Measurements from ENCODE around the gene CDR2L. TPM values are rescaled to one million over a fixed set of nuclear protein-coding genes. Genes with fewer than 3 reads are reported as not detected.
"Not testable (repeated sequence)": the region's sequence is repeated elsewhere in the genome, so short reads cannot be mapped to it uniquely, and the experiment has no call there.

The CDR2L gene
- total RNA-seq, 4 donors from 2014 or later: 1.3 to 3.6 (median 2.6) TPM

DNA sequence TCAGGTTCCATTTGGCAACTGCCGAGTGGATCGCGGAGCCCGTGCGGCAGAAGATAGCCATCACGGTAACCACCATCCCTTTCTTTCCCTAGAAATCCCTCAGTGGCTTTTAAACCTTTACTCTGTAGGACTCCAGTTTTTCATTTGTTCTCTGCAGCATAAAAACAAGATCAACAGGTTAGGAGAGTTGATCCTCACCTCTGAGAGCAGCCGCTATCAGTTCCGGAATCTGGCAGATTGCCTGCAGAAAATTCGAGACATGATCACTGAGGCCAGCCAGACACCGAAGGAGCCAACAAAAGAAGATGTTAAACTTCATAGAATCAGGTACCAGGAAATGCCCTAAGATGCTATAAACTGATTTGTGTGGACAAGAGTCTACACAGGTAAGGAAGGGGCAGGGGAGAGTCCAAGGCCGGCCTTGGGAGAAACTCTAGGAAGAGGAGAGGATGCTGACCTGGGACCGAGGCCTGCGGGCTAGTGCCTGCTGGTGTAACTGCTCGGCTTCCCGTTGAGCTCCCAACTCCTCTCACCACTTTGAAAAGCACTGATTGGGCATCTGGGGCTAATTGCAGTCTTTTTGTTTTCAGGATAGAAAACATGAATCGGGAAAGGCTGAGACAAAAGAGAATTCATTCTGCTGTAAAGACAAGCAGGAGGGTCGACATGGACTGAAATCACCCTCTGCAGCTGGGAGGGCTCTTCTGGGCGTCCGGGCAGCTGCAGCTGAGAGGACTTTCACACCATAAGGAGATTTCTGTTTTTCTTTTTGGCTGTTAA lies 33.1 kb downstream of the CDR2L start:
- Histone ChIP-seq H3K4me3 (no peak overlapping the region), H3K9me3 (no peaks in the 10 kb centered on the region), H3K27me3 (no peaks in the 10 kb centered on the region), H3K36me3 (peaks cover 0 to 47% of the 10 kb centered on the region in 2 donors), H3K4me1 (no peaks in the 10 kb centered on the region), H3K27ac (no peak overlapping the region)
- no peak for ATAC-seq
- no peak for DNase-seq
- TF ChIP-seq, protein P1, sequence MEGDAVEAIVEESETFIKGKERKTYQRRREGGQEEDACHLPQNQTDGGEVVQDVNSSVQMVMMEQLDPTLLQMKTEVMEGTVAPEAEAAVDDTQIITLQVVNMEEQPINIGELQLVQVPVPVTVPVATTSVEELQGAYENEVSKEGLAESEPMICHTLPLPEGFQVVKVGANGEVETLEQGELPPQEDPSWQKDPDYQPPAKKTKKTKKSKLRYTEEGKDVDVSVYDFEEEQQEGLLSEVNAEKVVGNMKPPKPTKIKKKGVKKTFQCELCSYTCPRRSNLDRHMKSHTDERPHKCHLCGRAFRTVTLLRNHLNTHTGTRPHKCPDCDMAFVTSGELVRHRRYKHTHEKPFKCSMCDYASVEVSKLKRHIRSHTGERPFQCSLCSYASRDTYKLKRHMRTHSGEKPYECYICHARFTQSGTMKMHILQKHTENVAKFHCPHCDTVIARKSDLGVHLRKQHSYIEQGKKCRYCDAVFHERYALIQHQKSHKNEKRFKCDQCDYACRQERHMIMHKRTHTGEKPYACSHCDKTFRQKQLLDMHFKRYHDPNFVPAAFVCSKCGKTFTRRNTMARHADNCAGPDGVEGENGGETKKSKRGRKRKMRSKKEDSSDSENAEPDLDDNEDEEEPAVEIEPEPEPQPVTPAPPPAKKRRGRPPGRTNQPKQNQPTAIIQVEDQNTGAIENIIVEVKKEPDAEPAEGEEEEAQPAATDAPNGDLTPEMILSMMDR (IDR thresholded peaks at IDR 0.05 in 4 of 5, conservative IDR thresholded peaks at IDR 0.05 in 1 of 5): no peak
- TF ChIP-seq POLR2A (IDR thresholded peaks at IDR 0.05): no peak
- intact Hi-C loops (cut with DNase I; ENCODE audit: low total_unique reads) (no loop called here), in situ Hi-C loops (cut with MboI; ENCODE audit: low sequenced_read_pairs in 4 of 4) (no loop called here)

DNA sequence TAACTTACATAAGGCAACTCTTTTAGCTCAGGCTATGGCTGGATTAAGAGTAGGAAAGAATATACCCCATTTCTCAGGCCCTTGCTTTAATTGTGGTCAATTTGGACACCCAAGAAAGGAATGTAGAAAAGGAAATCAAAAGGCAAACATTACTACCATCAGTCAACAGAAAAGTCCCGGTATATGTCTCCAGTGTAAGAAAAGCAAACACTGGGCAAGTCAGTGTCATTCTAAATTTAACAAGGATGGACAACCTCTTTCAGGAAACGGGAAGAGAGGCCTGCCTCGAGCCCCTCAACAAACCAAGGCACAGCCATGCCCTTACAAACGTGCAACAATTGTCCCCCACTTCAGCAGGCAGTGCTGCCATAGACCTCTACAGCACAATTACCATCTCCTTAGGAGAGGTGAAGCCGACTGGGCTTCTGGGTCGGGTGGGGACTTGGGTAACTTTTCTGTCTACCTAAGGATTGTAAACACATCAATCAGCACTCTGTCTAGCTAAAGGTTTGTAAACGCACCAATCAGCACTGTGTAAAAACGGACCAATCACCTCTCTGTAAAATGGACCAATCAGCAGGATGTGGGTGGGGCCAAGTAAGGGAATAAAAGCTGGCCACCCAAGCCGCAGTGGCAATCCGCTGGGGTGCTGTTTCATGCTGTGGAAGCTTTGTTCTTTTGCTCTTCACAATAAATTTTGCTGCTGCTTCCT lies 37.4 kb downstream of the CDR2L start:
- intact Hi-C loops (cut with DNase I; ENCODE audit: low total_unique reads): no loop called here
- TF ChIP-seq POLR2A (IDR thresholded peaks at IDR 0.05): no peak
- TF ChIP-seq, protein P1 (IDR thresholded peaks at IDR 0.05 in 4 of 5, conservative IDR thresholded peaks at IDR 0.05 in 1 of 5): no peak
- ATAC-seq (no peak), DNase-seq (no peak)
- Histone ChIP-seq H3K27me3 (no peaks in the 10 kb centered on the region), H3K4me1 (no peaks in the 10 kb centered on the region), H3K9me3 (no peaks in the 10 kb centered on the region), H3K27ac (no peak overlapping the region), H3K36me3 (peaks cover 0 to 35% of the 10 kb centered on the region in 2 donors), H3K4me3 (no peak overlapping the region)
- in situ Hi-C loops (cut with MboI; ENCODE audit: low sequenced_read_pairs in 4 of 4): no loop called here

DNA sequence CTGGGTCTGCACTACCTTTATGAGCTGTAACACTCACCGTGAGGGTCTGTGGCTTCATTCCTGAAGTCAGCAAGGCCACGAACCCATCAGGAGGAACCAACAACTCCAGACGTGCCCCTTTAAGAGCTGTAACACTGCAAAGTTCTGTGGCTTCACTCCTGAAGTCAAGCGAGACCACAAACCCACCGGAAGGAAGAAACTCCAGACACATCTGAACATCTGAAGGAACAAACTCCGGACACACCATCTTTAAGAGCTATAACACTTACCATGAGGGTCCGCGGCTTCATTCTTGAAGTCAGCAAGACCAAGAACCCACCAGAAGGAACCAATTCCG lies 37.9 kb downstream of the CDR2L start:
- H3K27me3 ChIP-seq; in situ Hi-C loops (cut with MboI; ENCODE audit: low sequenced_read_pairs in 4 of 4); H3K9me3 ChIP-seq; DNase-seq; H3K4me1 ChIP-seq; H3K4me3 ChIP-seq; H3K27ac ChIP-seq; ATAC-seq; intact Hi-C loops (cut with DNase I; ENCODE audit: low total_unique reads): not testable (repeated sequence)
- peaks cover 0 to 32% of the 10 kb centered on the region in 2 donors for H3K36me3 ChIP-seq

DNA sequence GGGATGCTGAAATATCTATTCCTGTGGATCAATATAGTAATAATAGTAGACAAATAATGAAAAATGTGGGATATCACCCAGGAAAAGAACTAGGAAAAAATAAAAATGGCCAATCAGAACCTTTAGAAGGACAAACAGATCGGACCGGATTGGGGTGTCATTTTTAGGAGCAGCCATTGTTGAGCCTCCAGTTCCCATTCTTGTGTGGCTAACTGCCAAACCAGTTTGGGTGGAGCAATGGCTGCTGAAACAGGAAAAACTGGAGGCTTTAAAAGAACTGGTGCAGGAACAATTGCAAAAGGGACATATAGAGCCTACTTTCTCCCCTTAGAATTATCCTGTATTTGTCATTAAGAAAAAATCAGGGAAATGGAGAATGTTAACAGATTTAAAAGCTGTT lies 39.2 kb downstream of the CDR2L start:
- H3K27me3 ChIP-seq; H3K9me3 ChIP-seq; ATAC-seq; in situ Hi-C loops (cut with MboI; ENCODE audit: low sequenced_read_pairs in 4 of 4); intact Hi-C loops (cut with DNase I; ENCODE audit: low total_unique reads); DNase-seq; H3K27ac ChIP-seq; H3K4me3 ChIP-seq; H3K4me1 ChIP-seq: not testable (repeated sequence)
- peaks cover 0 to 19% of the 10 kb centered on the region in 2 donors for H3K36me3 ChIP-seq

DNA sequence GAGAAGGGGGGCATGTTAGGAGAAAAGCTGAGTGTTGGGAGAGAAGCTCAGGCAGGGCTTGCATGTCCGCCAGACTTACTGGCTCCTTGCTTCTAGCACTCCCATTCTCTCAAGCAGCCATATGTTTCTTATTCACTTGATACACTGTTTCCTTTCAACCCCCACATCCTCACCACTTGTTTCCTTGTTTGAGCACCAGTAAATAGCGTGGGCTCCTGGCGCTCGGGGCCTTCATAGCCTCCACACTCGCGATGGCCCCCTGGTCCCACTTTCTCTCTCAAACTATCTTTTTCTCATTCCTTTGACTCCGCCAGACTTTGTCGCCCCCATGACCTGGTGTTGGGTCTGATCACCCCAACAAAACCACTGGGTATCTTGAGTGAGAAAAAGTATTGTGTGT lies 42.7 kb downstream of the CDR2L start:
- Histone ChIP-seq H3K27me3 (no peaks in the 10 kb centered on the region), H3K9me3 (no peaks in the 10 kb centered on the region), H3K36me3 (no peaks in the 10 kb centered on the region), H3K4me1 (peaks cover 9 to 16% of the 10 kb centered on the region in 2 donors), H3K27ac (no peak overlapping the region), H3K4me3 (no peak overlapping the region)
- TF ChIP-seq POLR2A (IDR thresholded peaks at IDR 0.05): no peak
- TF ChIP-seq, protein P1 (IDR thresholded peaks at IDR 0.05 in 4 of 5, conservative IDR thresholded peaks at IDR 0.05 in 1 of 5): no peak
- in situ Hi-C loops (cut with MboI; ENCODE audit: low sequenced_read_pairs in 4 of 4) (no loop called here), intact Hi-C loops (cut with DNase I; ENCODE audit: low total_unique reads) (no loop called here)
- DNase-seq (no peak), ATAC-seq (no peak)

Data from gastrocnemius medialis (tissue), 4 donors.